ENCODE measurements around the gene MTG1.
"Not testable (repeated sequence)": the region's sequence is repeated elsewhere in the genome, so short reads cannot be mapped to it uniquely, and the experiment has no call there.

The MTG1 gene

DNA sequence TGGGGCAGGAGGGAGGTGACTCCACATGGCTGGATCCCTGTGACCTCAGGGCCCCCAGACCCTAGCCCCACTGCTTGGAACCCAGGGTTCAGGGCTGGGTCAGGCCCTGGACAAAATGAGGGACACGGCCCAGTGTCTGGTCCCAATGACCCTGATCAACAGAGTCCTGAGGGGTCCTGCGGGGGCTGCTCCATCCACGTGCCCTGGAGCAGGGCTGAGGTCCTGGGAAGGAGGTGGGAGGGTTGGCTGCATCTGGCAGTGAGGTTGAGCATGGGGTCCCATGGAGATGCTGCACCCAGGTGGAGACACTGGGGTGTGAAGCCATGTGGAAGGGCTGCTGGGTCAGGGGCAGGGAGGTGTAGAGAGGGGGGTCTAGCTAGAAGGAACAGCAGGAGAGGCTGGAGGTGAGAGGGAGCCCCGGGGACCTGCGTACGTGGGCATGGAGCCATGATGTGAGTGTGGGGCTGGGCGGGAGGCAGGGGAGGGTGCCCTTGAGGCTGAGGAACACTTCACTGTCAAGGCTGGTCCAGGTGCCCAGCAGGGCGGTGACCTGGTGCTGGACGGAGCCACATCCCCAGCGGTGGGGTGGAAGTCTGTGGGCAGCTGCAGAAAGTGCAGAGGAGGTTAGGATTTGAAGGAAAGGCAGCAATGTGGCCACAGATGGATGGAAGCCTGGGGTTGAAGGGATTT is 60.4 kb downstream of the MTG1 start:
- no peak for DNase-seq

- no peak for DNase-seq
These were observed 61.2 kb downstream of the MTG1 start for GRCh38 chr10:133455196-133455595.

GRCh38 chr10:133455611-133456031 is 61.7 kb downstream of the MTG1 start:
- DNase-seq: no peak

DNA sequence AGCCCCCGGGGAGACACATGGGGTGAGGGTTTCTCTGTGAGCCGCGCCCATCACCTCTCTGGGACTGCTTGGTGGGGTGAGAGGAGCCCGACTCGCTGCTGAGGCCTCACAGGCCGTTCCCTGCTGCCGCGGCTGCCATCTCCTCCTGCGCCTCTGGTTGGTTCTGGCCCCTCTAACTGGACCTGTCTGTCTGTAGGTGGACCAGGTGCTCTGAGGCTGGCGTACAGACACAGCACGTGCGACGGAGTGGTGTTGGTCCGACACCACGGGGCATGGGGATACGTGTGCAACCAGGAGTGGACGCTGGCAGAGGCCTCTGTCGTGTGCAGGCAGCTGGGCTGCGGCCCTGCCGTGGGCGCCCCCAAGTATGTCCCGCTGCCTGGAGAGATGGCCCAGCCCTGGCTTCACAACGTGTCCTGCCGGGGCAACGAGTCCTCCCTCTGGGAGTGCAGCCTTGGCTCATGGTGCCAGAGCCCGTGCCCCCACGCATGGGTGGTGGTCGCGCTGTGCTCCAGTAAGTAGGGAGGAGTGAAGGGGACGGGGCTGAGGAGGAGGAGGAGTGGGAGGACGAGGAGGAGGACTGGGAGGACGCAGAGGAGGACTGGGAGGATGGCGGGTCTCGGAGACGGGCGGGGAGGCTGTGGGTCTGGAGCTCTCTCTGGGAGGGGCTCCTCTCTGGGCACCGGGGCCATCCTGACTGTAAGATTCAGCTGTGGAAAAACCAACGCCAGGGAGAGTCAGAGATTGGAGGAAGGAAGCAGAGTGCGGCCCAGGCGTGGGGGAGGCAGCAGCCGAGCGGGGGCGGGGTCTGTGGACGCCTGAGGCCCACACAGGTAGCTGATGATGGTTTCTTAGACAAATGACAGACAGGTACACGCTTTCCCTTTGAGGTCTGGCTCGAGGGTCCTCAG is 62.3 kb downstream of the MTG1 start:
- DNase-seq: no peak

- DNase-seq: no peak
These were observed 63.3 kb downstream of the MTG1 start for GRCh38 chr10:133457100-133457841.

DNA sequence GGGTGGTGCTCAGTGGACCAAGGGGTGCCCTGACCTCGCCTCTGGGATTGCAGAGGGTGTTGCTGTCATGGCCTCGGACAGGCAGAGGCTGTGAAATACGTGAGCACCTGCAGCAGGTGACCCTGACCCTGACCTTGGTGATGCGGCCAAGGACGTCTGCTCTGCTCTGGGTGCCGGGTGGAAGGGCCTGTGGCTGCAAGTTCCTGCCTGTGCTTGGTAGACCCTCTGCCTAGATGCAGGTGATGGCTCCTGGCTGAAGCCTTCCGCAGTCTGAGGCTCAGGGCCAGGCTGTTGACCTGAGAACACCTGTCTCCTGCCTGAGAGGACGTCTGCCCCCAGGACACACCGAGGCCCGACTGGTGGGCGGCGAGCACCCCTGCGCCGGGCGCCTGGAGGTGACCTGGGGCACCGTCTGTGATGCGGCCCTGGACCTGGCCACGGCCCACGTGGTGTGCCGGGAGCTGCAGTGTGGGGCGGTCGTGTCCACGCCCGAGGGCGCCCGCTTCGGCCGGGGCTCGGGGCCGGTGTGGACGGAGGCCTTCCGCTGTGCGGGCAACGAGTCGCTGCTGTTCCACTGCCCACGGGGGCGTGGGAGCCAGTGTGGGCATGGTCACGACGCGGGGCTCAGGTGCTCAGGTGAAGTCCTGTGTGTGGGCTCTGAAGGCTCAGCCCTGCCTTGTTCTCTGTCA is 64.2 kb downstream of the MTG1 start:
- DNase-seq: no peak

- DNase-seq: no peak
These were observed 64.9 kb downstream of the MTG1 start for GRCh38 chr10:133458710-133459453.

- DNase-seq: no peak
These were observed 65.7 kb downstream of the MTG1 start for GRCh38 chr10:133459454-133460207.

GRCh38 chr10:133460208-133460769 is 66.3 kb downstream of the MTG1 start:
- DNase-seq: no peak

DNA sequence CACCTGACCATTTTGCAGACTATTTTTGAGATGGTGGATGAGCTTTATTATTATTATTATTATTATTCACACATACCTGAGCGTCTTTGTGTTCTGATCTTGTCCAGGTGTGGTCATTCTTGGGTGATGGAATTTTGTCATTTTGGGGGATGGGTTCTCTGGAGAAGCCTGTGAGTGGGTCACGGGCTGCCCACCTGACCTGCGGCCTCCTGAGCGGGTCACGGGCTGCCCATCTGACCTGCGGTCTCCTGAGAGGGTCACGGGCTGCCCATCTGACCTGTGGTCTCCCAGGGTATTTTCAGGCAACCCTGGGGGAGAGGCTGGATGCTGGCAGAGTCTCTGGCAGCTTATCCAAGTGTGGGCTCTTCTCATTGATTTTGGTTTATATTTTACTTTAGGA is 67.1 kb downstream of the MTG1 start:
- no peak for DNase-seq

GRCh38 chr10:133461841-133462240 is 67.9 kb downstream of the MTG1 start:
- DNase-seq: no peak

DNA sequence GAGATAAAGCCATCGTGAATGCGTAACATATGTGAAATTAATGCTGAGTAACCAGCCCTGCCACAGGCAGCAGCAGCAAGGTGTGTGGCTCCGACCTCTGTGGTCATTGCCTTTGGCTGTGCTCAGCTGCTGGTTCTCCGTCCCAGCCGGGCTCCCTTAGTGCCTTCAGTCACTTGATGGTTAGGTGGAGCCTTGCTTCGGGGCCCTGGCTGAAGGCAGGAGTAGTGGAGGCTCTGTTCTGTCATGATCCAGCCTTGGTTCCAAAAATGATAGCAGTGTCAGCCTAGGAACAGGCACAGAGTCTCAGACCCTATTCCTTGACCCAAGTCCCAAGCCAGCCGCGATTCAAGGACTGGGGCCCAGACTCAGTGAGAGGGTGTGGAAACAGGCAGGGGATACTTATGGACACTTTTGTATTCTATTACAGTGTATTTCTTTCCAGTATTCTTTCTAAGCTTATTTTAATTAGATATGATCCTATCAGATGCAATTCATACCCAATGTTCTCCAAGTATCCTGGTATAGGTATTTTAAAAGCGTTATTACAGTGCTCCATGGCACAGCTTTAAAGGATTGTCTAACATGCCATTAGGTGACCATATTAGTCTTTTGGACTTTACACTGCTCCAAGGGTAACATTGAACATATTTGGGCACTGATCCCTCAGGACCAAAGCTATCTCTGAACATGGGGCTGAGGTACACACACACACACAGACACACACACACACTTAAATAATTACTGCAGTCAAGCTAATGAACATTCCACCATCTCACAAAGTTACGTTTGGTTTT is 68.8 kb downstream of the MTG1 start:
- no peak for DNase-seq

DNA sequence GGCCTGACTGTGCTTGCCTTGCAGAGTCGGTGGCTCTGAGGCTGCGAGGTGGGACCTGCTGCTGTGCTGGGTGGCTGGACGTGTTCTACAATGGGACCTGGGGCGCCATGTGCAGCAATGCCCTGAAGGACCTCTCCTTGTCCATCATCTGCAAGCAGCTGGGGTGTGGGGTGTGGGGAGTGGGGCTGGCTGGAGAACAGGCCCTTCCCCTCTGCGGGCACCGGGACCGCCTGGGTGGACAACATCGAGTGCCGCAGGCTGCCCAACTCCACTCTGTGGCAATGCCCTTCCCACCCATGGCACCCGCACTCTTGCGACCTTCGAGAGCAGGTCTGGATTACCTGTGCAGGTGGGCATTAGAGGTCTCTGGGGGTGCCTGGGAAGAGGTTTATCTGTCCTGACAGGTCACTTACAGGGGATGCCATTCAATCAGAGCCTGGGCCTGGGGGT is 70.7 kb downstream of the MTG1 start:
- no peak for DNase-seq

- no peak for DNase-seq
These were observed 71.4 kb downstream of the MTG1 start for GRCh38 chr10:133465191-133465949.

DNA sequence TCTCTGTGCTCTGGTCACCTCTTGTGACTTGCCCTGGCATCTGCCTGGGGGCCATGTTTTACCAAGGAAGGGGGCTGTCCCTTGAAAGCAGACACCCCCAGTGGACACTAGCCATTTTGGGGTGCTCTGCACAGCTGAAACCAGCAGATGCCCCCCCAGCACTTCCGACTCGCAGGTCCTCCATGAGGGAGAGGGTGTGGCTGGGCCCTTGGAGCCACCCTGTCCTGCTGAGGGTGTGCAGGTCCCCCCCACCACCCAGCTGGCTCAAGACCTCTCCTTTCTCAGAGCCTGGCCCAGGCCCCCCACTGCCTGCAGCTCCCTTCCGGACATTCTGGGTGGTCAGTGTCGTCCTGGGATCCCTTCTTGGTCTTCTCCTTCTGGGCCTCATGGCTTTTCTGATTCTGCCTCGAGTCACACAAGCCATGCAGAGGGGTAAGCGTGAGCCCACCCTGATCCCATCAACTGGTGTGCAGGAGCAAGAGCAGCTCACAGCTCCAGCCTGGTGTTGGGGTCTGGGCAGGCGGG is 72.1 kb downstream of the MTG1 start:
- no peak for DNase-seq

DNA sequence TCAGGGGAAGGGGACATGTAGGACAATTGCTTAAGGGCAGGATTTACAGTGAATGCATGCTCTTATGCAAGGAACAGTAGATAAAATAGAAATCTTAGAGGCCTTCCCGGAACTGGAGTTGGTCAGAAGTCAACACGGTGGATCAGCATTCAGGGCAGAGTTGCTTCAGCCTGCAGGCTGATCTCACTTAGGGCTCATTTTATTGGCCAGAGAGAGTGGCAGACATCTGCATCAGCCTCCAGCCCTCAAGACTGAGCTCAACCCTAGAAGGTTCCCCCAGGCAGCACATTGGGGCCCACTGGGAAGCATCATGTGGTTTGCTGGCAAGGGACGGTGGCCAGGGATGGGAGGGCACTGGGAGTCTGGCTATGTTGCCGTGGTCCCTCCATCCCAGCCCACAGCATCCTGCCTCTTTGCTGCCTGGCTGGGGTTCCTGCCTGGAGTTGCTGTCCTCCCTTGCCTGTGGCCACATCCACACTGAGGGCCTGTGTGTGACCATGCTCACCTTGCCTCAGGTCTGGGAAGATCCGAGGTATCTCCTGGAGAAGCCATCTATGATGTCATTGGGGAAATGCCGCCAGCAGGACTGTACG is 72.8 kb downstream of the MTG1 start:
- no peak for DNase-seq

DNA sequence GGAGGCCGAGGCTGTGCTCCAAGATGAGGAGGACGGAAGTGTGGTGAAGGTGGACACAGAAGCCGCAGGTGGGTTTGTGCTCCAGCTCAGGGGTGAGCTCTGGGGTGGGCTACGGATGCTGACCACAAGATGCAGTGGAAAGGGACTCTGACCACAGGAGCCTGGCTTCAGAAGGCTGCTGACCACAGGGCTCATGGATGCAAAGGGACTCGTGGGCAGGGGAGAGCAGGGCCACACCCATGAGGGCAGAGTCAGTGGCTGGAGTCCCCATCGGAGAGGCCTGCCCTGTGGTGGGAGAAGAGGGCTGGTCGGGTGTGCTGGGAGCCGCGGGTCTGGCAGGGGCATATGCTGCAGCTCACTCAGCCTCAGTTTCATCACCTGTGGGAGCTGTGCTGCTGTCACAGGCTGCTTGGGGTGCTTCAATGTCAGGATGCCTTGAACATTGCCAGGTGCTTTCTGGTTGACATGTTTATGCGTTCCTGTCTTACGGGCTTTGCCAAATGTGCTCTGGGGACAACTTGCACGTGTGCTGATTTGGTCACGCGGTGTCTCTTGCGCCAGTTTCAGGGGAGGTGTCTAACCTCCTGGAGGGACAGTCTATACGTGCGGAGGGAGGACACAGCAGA is 73.4 kb downstream of the MTG1 start:
- DNase-seq: no peak

- DNase-seq: not testable (repeated sequence)
These were observed 75.2 kb downstream of the MTG1 start for GRCh38 chr10:133469205-133469604.
